HG03025 (cell line): ENCODE measurements around the gene NFU1.
A peak's percentile ranks its signal among the peaks of the same experiment; 100 is the strongest.

Experiments used
- ATAC-seq: cut with Tn5 transposase; IDR thresholded peaks from one replicate; pipeline ENCODE4 v1.9.1; 2021; ENCODE audit warnings: mild to moderate bottlenecking, moderate library complexity; ENCODE audit not compliant: unreplicated experiment, low FRiP score

NFU1 gene

DNA sequence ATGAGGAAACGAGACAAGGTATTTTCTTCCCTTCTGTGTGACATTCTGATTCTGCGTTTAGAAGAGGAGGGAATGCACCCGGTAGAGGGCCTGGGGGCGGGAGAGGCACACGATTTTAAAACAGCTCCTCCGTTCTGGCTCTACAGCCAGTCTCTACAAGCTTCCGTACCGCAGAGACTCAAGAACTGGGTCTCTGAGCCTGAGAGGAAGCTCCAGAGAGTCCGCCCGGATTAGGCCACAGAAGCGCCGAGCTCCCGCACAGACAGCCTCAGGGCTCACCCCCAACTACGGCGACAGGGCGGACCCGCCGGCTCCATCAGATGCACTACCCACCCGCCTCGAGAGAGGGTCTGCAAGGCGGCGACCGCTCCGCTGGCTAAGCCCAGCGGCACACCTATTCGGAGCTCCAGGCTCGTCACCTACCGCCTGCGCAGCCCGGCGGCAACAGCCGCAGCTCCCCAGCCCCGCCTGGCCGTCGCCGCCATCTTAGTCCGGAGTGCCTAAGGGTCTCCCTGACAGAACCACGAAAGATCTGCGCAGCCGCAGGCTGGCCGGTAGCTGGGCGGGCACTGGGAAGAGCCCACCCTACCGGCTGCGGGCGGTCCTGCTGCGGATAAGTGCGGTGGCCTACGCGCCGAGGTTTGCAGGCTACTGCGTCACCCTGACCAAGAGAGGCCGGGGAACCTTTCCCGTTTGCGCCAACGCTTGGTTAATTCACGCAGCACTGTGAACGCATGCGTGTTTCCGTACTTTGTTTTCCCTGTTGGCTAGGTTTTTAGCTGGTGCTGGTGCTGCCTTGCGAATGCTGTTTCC lies at the start of gene NFU1:
Gene NFU1, minus strand, starts transcription at position 498 of the 813 bp plus-strand sequence. Its CDS starts 13 bp downstream, at position 485.
- ATAC-seq: peak; percentile 87

GRCh38 chr2:69483696-69484095 lies 46.5 kb upstream of the NFU1 start:
- ATAC-seq: no peak

- no peak for ATAC-seq
Observed at GRCh38 chr2:69483024-69483423, 45.8 kb upstream of the NFU1 start.

DNA sequence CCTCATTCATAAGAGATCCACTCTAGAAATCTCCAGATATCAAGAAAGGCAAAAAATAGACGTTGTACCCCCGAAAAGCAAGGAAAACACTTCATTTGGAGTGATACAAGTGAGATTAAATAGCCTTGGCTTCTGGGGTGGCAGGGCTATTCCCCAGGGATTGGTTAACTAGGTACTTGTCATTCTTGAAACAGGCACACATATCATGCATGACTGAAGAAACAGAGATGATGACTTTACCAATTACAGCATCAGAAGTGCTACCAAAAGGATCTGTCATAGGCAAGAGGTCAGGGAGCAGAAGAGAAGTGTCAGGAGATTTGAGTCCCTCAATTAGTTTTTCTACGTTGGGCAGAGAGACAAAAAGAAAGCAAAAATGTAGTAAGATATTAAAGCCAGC lies 45.2 kb upstream of the NFU1 start:
- no peak for ATAC-seq

- no peak for ATAC-seq
Observed at GRCh38 chr2:69481421-69481820, 44.2 kb upstream of the NFU1 start.

GRCh38 chr2:69477627-69478026 lies 40.4 kb upstream of the NFU1 start:
- no peak for ATAC-seq

- ATAC-seq: no peak
Observed at GRCh38 chr2:69474688-69475087, 37.5 kb upstream of the NFU1 start.

DNA sequence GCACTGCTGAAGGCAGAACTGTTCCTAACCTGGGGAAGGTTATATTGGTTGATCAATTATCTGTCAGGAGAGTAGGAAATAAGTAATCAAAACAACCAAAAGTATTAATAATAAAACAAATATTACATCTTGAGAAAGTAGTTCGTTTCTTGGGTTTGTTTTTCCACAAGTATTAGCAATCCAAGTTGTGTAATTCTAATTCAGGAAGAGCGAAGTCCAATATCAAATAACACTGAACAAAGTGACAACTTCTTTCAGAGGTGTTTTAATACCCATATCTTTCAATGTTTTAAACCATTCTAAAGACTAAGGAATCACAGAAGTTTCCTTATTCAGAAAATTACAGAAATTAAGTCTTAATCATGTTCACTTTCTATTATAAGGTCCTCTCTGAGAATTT lies 34.6 kb upstream of the NFU1 start:
- ATAC-seq: no peak

DNA sequence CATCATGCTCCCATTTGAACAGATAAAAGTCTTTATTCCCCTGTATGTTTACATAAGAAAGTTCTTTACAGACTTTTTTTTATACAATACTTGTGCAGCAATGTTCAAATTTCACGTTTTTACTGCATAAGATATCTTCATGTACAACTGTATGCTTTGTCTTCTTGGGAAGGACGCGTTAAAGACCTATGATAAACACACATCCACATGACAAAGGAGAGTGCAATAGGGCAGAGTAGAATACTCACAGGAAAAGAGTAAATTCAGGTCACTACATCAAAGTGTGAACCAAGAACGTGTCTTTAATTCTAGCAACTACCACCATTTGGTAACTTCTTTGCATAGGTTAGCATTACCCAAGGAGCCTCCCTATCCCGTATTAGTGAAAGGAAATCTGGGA lies 33.7 kb upstream of the NFU1 start:
- ATAC-seq: no peak

DNA sequence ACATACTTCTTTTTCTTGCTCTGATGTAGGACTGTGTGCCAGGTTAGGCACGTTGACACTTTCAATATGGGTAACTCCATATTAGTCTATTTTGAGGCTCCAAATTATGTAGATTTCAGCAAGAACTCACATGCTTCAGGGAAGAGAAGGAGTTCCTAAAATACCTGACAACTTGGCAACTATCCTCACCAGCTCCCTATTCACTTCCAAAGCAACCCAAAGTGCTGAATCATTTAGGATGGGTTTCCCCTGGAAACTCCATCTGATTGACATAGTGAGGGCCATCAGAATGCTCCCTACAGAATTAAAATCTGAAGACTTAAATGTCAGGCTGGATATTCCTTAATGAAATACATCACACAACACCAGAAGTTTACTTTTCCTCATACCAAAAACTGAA lies 32.5 kb upstream of the NFU1 start:
- ATAC-seq: no peak

DNA sequence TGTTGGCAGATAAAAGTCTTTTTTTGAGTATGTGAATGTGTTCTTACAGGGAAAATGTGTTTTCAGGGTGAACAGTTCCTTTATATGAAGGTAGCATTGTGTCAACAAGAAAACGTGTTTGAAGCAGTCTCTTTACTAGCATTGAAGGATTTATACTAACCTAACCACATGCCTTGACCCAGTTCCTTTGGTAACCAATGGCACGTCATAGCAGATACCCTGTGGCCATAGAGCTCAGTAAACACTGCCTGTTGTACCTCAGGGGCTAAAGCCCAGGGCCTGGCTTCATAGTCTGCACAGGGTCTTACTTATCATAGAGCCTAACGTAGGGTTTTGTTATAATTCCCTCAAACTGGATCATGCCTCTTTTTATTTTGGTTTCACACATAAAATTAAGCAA lies 32.1 kb upstream of the NFU1 start:
- ATAC-seq: no peak

DNA sequence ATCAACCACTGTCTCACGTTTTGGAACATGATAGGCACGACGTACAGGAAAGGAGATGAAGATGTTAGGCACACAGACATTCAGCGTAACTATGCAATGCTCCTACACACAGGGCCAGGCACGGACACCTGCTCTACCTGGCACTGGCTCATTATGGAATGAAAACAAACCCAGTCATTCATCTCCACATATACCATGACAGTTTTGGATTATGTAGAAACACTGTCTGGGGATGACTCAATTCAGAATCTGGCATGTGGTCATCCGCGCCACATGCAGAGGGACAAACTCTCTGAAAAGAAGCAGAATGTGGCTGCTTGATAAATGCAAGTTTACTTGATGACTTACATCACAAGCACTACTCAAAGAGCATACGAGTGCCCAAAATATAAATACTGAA lies 29.5 kb upstream of the NFU1 start:
- no peak for ATAC-seq

GRCh38 chr2:69465513-69466456 lies 28.6 kb upstream of the NFU1 start:
- ATAC-seq: no peak

DNA sequence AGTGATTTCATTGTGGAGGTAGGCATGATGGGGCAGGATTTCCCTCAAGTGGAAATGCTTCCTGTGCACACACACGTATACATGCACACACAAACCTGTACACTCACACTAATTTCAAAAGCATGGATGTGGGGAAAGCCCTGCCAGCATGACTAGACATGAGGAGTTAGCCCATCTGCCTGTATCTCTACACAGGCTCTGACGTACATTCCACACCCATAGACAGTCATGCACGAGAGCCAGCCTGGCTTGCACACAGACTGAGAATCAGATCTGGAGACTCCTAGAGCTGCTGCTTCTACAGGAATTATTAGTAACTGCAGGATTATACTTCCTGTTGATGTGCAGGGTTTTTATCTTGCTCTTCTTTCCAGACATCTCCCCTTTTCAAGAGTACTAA lies 27.3 kb upstream of the NFU1 start:
- no peak for ATAC-seq

- no peak for ATAC-seq
Observed at GRCh38 chr2:69462780-69463179, 25.5 kb upstream of the NFU1 start.

- ATAC-seq: no peak
Observed at GRCh38 chr2:69461404-69461803, 24.2 kb upstream of the NFU1 start.

GRCh38 chr2:69459936-69460335 lies 22.7 kb upstream of the NFU1 start:
- no peak for ATAC-seq

DNA sequence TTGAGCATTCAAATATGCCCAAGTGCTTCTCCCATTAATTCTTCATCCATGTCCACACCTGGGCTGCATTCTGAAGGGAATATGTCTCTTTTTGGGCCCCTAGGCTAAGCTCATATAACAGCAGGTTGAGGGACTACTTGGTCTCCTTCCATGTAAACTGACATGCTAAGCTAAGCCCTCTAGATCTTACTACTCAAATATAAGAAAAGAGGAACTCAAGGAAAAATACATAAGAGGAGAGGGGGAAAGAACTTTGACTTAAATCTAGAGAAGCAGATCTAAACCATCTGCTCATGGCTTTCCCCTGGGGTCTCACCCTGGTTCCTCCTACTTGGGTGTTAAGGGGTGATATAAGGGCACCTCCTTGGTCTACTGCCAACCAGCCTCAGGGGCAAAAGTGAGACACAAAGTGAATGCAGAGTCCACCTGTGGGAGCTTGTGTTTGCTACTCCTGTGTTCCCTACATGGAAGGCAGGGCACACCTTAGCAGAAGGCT lies 19.8 kb upstream of the NFU1 start:
- ATAC-seq: no peak

DNA sequence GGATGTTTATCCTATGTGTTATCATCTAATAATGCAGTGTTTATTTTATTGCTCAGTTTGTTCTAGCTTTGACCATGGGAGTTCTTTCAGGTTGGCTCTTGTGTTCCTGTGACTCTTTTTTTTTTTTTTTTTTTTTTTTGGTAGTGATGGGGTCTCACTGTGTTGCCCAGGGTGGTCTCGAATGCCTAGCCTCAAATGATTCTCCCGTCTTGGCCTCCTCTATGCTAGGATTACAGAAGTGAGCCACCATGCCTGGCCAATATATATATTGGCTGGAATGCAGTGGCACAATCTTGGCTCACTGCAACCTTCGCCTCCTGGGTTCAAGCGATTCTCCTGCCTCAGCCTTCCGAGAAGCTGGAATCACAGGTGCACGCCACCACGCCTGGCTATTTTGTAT lies 18.9 kb upstream of the NFU1 start:
- no peak for ATAC-seq

DNA sequence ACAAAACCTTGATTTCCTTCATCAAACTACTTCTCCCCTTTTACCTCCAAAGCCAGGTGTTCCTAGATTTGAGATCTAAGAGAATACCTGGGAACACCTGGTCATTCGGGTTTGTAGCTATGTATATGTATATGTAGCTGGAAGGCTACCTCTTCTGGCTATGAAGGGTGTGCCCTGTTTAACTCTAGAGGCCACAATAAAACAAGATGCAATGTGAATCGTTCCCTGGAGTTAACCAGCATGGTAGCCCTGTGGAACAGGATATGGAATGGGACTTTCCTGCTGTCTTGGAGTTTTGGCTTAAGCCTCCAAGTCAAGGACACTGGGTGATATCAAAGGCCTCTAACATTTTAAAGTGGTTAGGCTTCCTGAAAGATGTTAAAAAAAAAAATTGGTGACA lies 17.7 kb upstream of the NFU1 start:
- no peak for ATAC-seq

- ATAC-seq: peak; percentile 84
Observed at GRCh38 chr2:69453475-69454129, 16.4 kb upstream of the NFU1 start.
